ENCODE data around the gene HK3.

HK3 gene

GRCh38 chr5:176861276-176861675 lies 37.9 kb downstream of the HK3 start:
- Histone ChIP-seq H3K4me3 (ENCODE audit: low read depth in 1 of 2, low read length in 1 of 2) (no peak overlapping the region), H3K27me3 (peaks cover 89% of the 10 kb centered on the region), H3K36me3 (no peaks in the 10 kb centered on the region), H3K4me1 (ENCODE audit: control insufficient read depth in 1 of 2, insufficient read depth in 1 of 2, low read depth in 1 of 2, low read length in 1 of 2) (no peaks in the 10 kb centered on the region), H3K9me3 (no peaks in the 10 kb centered on the region), H3K27ac (no peak overlapping the region)
- no peak for TF ChIP-seq CTCF (IDR thresholded peaks at IDR 0.05)

GRCh38 chr5:176860381-176860780 lies 38.8 kb downstream of the HK3 start:
- Histone ChIP-seq H3K4me3 (ENCODE audit: low read depth in 1 of 2, low read length in 1 of 2) (no peak overlapping the region), H3K27ac (no peak overlapping the region), H3K4me1 (ENCODE audit: control insufficient read depth in 1 of 2, insufficient read depth in 1 of 2, low read depth in 1 of 2, low read length in 1 of 2) (no peaks in the 10 kb centered on the region), H3K9me3 (no peaks in the 10 kb centered on the region), H3K27me3 (peaks cover 80% of the 10 kb centered on the region), H3K36me3 (no peaks in the 10 kb centered on the region)
- no peak for TF ChIP-seq CTCF (IDR thresholded peaks at IDR 0.05)

GRCh38 chr5:176859916-176860315 lies 39.2 kb downstream of the HK3 start:
- Histone ChIP-seq H3K27ac (no peak overlapping the region), H3K36me3 (no peaks in the 10 kb centered on the region), H3K4me3 (ENCODE audit: low read depth in 1 of 2, low read length in 1 of 2) (no peak overlapping the region), H3K9me3 (no peaks in the 10 kb centered on the region), H3K4me1 (ENCODE audit: control insufficient read depth in 1 of 2, insufficient read depth in 1 of 2, low read depth in 1 of 2, low read length in 1 of 2) (no peaks in the 10 kb centered on the region), H3K27me3 (peaks cover 75% of the 10 kb centered on the region)
- no peak for TF ChIP-seq CTCF (IDR thresholded peaks at IDR 0.05)

- TF ChIP-seq CTCF (IDR thresholded peaks at IDR 0.05), result no peak
- H3K4me1 ChIP-seq (ENCODE audit: control insufficient read depth in 1 of 2, insufficient read depth in 1 of 2, low read depth in 1 of 2, low read length in 1 of 2), result no peaks in the 10 kb centered on the region
- H3K36me3 ChIP-seq, result no peaks in the 10 kb centered on the region
Observed at GRCh38 chr5:176857894-176858273, 41.3 kb downstream of the HK3 start.

GRCh38 chr5:176857216-176857893 lies 41.8 kb downstream of the HK3 start:
- TF ChIP-seq CTCF (IDR thresholded peaks at IDR 0.05), result no peak
- Histone ChIP-seq H3K27me3 (peaks cover 69% of the 10 kb centered on the region), H3K27ac (no peak overlapping the region), H3K36me3 (no peaks in the 10 kb centered on the region), H3K4me1 (ENCODE audit: control insufficient read depth in 1 of 2, insufficient read depth in 1 of 2, low read depth in 1 of 2, low read length in 1 of 2) (no peaks in the 10 kb centered on the region), H3K9me3 (no peaks in the 10 kb centered on the region), H3K4me3 (ENCODE audit: low read depth in 1 of 2, low read length in 1 of 2) (no peak overlapping the region)

More at GRCh38 chr5:176857894-176858273, 41.3 kb downstream of the HK3 start:
- H3K9me3 ChIP-seq, result no peaks in the 10 kb centered on the region
- H3K27ac ChIP-seq, result no peak overlapping the region
- no peak overlapping the region for H3K4me3 ChIP-seq (ENCODE audit: low read depth in 1 of 2, low read length in 1 of 2)
- peaks cover 69% of the 10 kb centered on the region for H3K27me3 ChIP-seq
